ENCODE measurements around the gene GZMM. TPM values are rescaled to one million over a fixed set of nuclear protein-coding genes. Genes with fewer than 3 reads are reported as not detected.

GZMM gene
- total RNA-seq, 1 donor from 2014 or later = not detected

GRCh38 chr19:590396-590745, 46.5 kb downstream of the GZMM start:
- H3F3A ChIP-seq (ENCODE audit: low read depth) = peaks cover 26% of the 10 kb centered on the region
- Mint-ChIP-seq H3K27ac (no peak overlapping the region), H3K36me3 (no peaks in the 10 kb centered on the region), H3K9me3 (peaks cover 4% of the 10 kb centered on the region), H3K27me3 (ENCODE audit: insufficient read depth, low read depth) (peaks cover 42% of the 10 kb centered on the region), H3K4me1 (peaks cover 3% of the 10 kb centered on the region), H3K4me3 (no peak overlapping the region)
- peaks cover 79% of the 10 kb centered on the region for H4K20me1 ChIP-seq (ENCODE audit: low read depth)
- no peak overlapping the region for H3K27ac ChIP-seq
- peak overlapping the region; percentile 55 for H3K4me2 ChIP-seq
- H2AFZ ChIP-seq (replicated peaks) = no peak overlapping the region
- no peaks in the 10 kb centered on the region for H3K36me3 ChIP-seq
- H3K4me1 ChIP-seq = peaks cover 3% of the 10 kb centered on the region
- DNase-seq (ENCODE audit: low spot score) = peak; percentile 66
- no peak overlapping the region for H3K4me3 ChIP-seq
- no peaks in the 10 kb centered on the region for H3K9me3 ChIP-seq (ENCODE audit: low read depth)
- no peaks in the 10 kb centered on the region for H3K79me2 ChIP-seq (ENCODE audit: low read depth)
- no peak overlapping the region for H3K9ac ChIP-seq
- peaks cover 76% of the 10 kb centered on the region for H3K27me3 ChIP-seq
- TF ChIP-seq EZH2 (IDR thresholded peaks at IDR 0.05) (no peak), CTCF (IDR thresholded peaks at IDR 0.05) (no peak), EZH2phosphoT487 (IDR thresholded peaks at IDR 0.05) (no peak)

GRCh38 chr19:590750-591098, 46.9 kb downstream of the GZMM start:
- Mint-ChIP-seq H3K27ac (no peak overlapping the region), H3K27me3 (ENCODE audit: insufficient read depth, low read depth) (peaks cover 43% of the 10 kb centered on the region), H3K36me3 (no peaks in the 10 kb centered on the region), H3K9me3 (peaks cover 4% of the 10 kb centered on the region), H3K4me3 (no peak overlapping the region), H3K4me1 (peaks cover 3% of the 10 kb centered on the region)
- H3K4me1 ChIP-seq = peaks cover 5% of the 10 kb centered on the region
- no peak for DNase-seq (ENCODE audit: low spot score)
- H3K9ac ChIP-seq = no peak overlapping the region
- H3K4me2 ChIP-seq = peak overlapping the region; percentile 55
- no peaks in the 10 kb centered on the region for H3K79me2 ChIP-seq (ENCODE audit: low read depth)
- H3K27me3 ChIP-seq = peaks cover 76% of the 10 kb centered on the region
- no peak overlapping the region for H3K4me3 ChIP-seq
- no peaks in the 10 kb centered on the region for H3K36me3 ChIP-seq
- H4K20me1 ChIP-seq (ENCODE audit: low read depth) = peaks cover 81% of the 10 kb centered on the region
- H3K9me3 ChIP-seq (ENCODE audit: low read depth) = no peaks in the 10 kb centered on the region
- H2AFZ ChIP-seq (replicated peaks) = no peak overlapping the region
- TF ChIP-seq EZH2 (IDR thresholded peaks at IDR 0.05) = no peak
- no peak for TF ChIP-seq CTCF (IDR thresholded peaks at IDR 0.05)
- no peak for TF ChIP-seq EZH2phosphoT487 (IDR thresholded peaks at IDR 0.05)
- peaks cover 30% of the 10 kb centered on the region for H3F3A ChIP-seq (ENCODE audit: low read depth)
- no peak overlapping the region for H3K27ac ChIP-seq

GRCh38 chr19:591099-591958, 47.5 kb downstream of the GZMM start:
- TF ChIP-seq CTCF (IDR thresholded peaks at IDR 0.05) = no peak
- peak; percentile 86 for TF ChIP-seq EZH2phosphoT487 (IDR thresholded peaks at IDR 0.05)
- peak; percentile 99 for TF ChIP-seq EZH2 (IDR thresholded peaks at IDR 0.05)
- Histone ChIP-seq H3K4me2 (no peak overlapping the region), H3K27me3 (peaks cover 76% of the 10 kb centered on the region), H3K9ac (no peak overlapping the region), H3K4me3 (no peak overlapping the region), H3K36me3 (no peaks in the 10 kb centered on the region), H3F3A (ENCODE audit: low read depth) (peaks cover 32% of the 10 kb centered on the region), H3K4me1 (peaks cover 11% of the 10 kb centered on the region), H4K20me1 (ENCODE audit: low read depth) (peaks cover 84% of the 10 kb centered on the region), H2AFZ (replicated peaks) (no peak overlapping the region), H3K9me3 (ENCODE audit: low read depth) (no peaks in the 10 kb centered on the region), H3K27ac (no peak overlapping the region), H3K79me2 (ENCODE audit: low read depth) (no peaks in the 10 kb centered on the region)
- H3K27me3 Mint-ChIP-seq (ENCODE audit: insufficient read depth, low read depth) = peaks cover 42% of the 10 kb centered on the region
- peak; percentile 86 for DNase-seq (ENCODE audit: low spot score)
- no peaks in the 10 kb centered on the region for H3K36me3 Mint-ChIP-seq
- peaks cover 3% of the 10 kb centered on the region for H3K4me1 Mint-ChIP-seq
- H3K4me3 Mint-ChIP-seq = peak overlapping the region; percentile 74
- H3K9me3 Mint-ChIP-seq = peaks cover 4% of the 10 kb centered on the region
- no peak overlapping the region for H3K27ac Mint-ChIP-seq

Measured in neural progenitor cell (in vitro differentiated cells).